Measurements from ENCODE around the gene DHRS2. TPM values are rescaled to one million over a fixed set of nuclear protein-coding genes. Genes with fewer than 3 reads are reported as not detected.

The DHRS2 gene
- polyA plus RNA-seq, 2 of the 4 experiments (the other 2 are of a cell fraction), result 2.3 to 10.7 TPM

GRCh38 chr14:23664207-23664885, 28.2 kb downstream of the DHRS2 start (continued):
- no peak for TF ChIP-seq EHF (CRISPR knock-in tag; IDR thresholded peaks at IDR 0.05)

DNA sequence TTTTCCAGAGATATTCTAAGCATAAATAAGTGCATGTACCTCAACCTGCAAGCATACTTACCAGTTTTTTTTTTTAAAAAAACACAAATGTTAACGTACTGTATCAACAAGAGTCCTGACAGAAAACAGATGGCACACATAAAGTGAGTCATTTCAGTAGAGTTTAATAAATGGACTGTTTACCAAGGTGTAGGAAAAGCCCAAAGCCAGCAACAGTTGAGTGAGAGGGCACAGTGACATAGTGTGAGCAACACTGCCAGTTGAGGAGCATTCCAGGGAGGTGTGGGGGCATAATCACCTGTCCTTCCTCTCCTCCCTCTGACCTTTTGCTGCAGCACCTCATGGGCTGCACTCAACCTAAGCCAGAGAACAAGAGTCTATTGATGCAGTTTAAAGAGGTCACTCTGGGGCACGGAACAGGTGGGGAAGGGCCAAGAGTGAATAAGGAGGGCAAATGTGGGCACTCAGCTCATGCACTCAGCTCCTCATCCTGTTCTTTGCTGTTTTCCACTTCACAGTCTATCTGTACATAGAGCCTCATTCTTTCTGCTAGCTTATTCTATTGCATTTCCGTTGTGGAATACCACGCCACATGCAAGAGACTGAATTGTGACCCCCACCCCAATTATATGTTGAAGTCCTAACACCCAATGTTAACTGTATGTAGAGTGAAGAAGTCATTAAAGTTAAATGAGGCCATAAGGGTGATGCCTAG, 29.3 kb downstream of the DHRS2 start:
- H3K27ac ChIP-seq, result no peak overlapping the region
- ATAC-seq (peak in 1 of 2 experiments; percentile 47; a peak in 3 of 6 replicates), DNase-seq (ENCODE audit: low read depth in 1 of 2, low spot score in 1 of 2) (no peak), FAIRE-seq (no peak)
- H3K9me3 ChIP-seq, result no peaks in the 10 kb centered on the region
- H3K4me2 ChIP-seq, result no peak overlapping the region
- WGBS (ENCODE audit: missing lambda C conversion rate), result under 1% methylated on average over 4 of the region's 4 CpGs
- ChIA-PET CTCF (interaction anchor here (0.7 to 2.2 kb wide), 22 partner anchors 8 to 265 kb away, joined by 3 to 29 read pairs (median 4); no protein-coding TSS in a partner anchor), POLR2A (no interaction called here)
- H3K4me3 ChIP-seq, result no peak overlapping the region
- TF ChIP-seq, protein P1, sequence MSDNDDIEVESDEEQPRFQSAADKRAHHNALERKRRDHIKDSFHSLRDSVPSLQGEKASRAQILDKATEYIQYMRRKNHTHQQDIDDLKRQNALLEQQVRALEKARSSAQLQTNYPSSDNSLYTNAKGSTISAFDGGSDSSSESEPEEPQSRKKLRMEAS (IDR thresholded peaks at IDR 0.05), result no peak
- TF ChIP-seq EP300 (IDR thresholded peaks at IDR 0.05), result no peak
- no peak for TF ChIP-seq KDM1A (IDR thresholded peaks at IDR 0.05; ENCODE audit: low read depth)
- TF ChIP-seq E2F6 (IDR thresholded peaks at IDR 0.05; ENCODE audit: borderline replicate concordance, low read depth), result no peak
- TF ChIP-seq NFE2L2 (conservative IDR thresholded peaks at IDR 0.05; ENCODE audit: low read length), result no peak
- no peak for TF ChIP-seq GATA3 (IDR thresholded peaks at IDR 0.05; ENCODE audit: borderline replicate concordance)
- TF ChIP-seq FOSB (CRISPR knock-in tag; IDR thresholded peaks at IDR 0.05), result no peak
- no peak for TF ChIP-seq BHLHE40 (IDR thresholded peaks at IDR 0.05; ENCODE audit: low read depth, low read length)
- no peak for TF ChIP-seq EHMT2 (IDR thresholded peaks at IDR 0.05; ENCODE audit: low read depth)
- no peak for TF ChIP-seq JUN (IDR thresholded peaks at IDR 0.05)
- no peak for TF ChIP-seq ZFP36 (IDR thresholded peaks at IDR 0.05; ENCODE audit: borderline replicate concordance, partially characterized antibody)
- TF ChIP-seq MYC (IDR thresholded peaks at IDR 0.05; ENCODE audit: borderline replicate concordance, low read length), result no peak
- no peak for TF ChIP-seq CHD4 (IDR thresholded peaks at IDR 0.05; ENCODE audit: borderline replicate concordance)
- TF ChIP-seq NPAS2 (CRISPR knock-in tag; IDR thresholded peaks at IDR 0.05; ENCODE audit: borderline replicate concordance), result no peak
- no peak for TF ChIP-seq MAFK (IDR thresholded peaks at IDR 0.05; ENCODE audit: partially characterized antibody)
- TF ChIP-seq, protein P2, sequence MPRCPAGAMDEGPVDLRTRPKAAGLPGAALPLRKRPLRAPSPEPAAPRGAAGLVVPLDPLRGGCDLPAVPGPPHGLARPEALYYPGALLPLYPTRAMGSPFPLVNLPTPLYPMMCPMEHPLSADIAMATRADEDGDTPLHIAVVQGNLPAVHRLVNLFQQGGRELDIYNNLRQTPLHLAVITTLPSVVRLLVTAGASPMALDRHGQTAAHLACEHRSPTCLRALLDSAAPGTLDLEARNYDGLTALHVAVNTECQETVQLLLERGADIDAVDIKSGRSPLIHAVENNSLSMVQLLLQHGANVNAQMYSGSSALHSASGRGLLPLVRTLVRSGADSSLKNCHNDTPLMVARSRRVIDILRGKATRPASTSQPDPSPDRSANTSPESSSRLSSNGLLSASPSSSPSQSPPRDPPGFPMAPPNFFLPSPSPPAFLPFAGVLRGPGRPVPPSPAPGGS (IDR thresholded peaks at IDR 0.05), result no peak
- TF ChIP-seq HEYL (CRISPR knock-in tag; IDR thresholded peaks at IDR 0.05), result no peak
- TF ChIP-seq, protein P3, sequence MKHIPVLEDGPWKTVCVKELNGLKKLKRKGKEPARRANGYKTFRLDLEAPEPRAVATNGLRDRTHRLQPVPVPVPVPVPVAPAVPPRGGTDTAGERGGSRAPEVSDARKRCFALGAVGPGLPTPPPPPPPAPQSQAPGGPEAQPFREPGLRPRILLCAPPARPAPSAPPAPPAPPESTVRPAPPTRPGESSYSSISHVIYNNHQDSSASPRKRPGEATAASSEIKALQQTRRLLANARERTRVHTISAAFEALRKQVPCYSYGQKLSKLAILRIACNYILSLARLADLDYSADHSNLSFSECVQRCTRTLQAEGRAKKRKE (CRISPR knock-in tag; IDR thresholded peaks at IDR 0.05; ENCODE audit: low read depth), result no peak
- no peaks in the 10 kb centered on the region for H3K4me1 ChIP-seq

- ChIA-PET CTCF (interaction anchor here (0.8 to 2.9 kb wide), 6 partner anchors 13 to 244 kb away, joined by 3 to 29 read pairs (median 10); no protein-coding TSS in a partner anchor), POLR2A (no interaction called here)
- Histone ChIP-seq H3K4me2 (no peak overlapping the region), H3K27ac (no peak overlapping the region), H3K4me1 (no peaks in the 10 kb centered on the region), H3K4me3 (no peak overlapping the region), H3K9me3 (no peaks in the 10 kb centered on the region)
- WGBS (ENCODE audit: missing lambda C conversion rate), result 23% methylated on average over 3 of the region's 3 CpGs
- FAIRE-seq (no peak), ATAC-seq (no peak), DNase-seq (ENCODE audit: low read depth in 1 of 2, low spot score in 1 of 2) (no peak)
- TF ChIP-seq FOSB (CRISPR knock-in tag; IDR thresholded peaks at IDR 0.05) (no peak), CHD2 (IDR thresholded peaks at IDR 0.05; ENCODE audit: low read length, partially characterized antibody) (no peak), MAFK (IDR thresholded peaks at IDR 0.05; ENCODE audit: partially characterized antibody) (no peak), PBX3 (IDR thresholded peaks at IDR 0.05) (no peak), ESRRA (IDR thresholded peaks at IDR 0.05; ENCODE audit: borderline replicate concordance, low read length) (no peak)
These were observed 31.0 kb downstream of the DHRS2 start for GRCh38 chr14:23667134-23667533.
